Pons (tissue), 1 donor: ENCODE measurements around the gene SLC8A2.

ENCODE experiments used
- DNase-seq: peaks from one replicate; pipeline ENCODE4 v3.0.0-alpha.2; 2016; ENCODE audit warnings: low spot score

Gene SLC8A2

DNA sequence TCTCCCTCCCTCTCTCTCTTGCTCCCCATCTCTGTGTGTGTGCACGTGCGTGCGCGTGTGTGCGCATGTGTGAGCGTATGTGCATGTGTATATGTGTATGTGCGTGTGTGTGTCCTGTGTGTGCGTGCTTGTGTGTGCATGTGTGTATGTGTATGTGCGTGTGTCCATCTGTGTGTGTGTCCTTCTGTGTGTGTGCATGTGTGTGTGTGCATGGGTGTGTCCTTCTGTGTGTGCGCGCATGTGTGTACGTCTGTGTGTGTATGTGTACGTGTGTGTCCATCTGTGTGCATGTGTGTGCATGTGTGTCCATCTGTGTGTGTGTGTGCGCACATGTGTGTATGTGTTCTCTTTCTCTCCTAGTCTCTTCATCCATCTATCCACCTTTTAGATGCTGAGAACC, 12.2 kb downstream of the SLC8A2 start:
- no peak for DNase-seq

DNA sequence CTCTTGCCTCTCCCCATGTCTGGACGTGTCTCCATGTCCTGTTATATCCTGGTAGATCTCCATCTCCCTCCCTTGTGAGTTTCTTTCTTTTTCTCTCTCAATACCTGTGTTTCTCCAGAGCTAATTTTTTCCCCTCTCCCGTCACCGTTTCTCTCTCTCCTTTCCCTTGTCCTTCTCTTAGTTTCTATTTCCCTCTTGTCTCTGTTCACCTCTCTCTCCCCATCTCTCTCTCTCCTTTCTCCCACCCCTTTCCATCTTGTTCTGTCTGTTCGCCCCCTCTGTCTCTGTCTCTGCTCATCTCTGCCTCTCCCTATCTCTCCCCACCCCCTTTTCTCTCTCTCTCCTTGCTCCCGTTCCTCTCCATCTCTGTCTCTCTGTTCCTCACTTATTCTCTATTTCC, 13.0 kb downstream of the SLC8A2 start:
- no peak for DNase-seq

DNA sequence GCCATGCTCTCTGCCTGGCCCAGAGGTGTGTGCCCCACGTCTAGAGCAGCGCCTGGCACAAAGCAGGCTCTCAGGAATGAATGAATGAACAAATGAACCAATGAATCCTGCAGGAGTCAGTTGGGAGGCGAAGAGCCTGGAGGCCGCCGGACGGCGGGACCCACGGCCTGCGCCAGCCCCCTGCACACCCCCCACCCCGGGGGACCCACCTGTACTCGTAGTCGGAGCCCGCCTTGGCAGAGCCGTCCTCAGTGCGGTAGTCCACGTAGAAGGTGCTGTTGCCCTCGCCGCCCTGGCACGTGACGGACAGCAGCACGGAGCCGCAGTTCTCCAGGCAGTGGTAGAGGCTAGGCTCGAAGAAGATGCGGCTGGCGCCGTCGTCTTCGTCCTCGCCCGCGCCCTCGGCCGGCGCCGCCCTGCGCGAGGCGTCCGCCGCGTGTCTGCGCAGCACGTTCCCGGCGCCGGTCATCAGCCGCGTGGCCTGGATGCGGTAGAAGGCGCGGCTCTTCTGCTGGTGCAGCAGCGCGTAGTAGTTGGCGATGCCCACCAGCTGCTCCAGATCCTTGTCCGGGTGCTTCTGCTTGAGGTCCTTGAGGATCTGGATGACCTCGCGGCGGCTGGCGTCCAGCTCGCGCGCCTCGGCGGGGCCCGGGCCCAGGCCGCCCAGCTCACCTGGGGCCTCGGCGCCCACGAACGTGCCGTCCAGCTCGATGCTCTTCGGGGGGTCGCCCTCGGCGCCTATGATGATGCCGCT, 14.8 kb downstream of the SLC8A2 start:
- no peak for DNase-seq

DNA sequence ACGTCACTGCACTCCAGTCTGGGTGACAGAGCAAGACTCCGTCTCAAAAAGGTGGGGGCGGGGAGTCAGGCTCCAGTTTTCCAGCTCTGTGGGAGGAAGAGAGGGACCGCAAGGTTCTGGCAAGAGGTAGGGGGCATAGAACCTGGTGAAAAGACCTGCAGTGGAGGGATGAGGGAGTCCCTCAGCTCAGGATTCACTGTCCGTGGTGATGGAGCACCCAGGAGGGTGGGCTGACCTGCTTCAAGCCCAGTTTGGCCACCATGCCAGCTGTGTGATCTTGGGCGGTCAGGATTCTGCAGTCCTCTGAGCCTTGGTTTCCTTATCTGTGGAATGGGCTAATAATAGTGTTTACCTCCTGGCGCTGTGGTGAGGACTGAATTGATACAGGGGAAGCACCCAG, 21.2 kb downstream of the SLC8A2 start:
- no peak for DNase-seq

DNA sequence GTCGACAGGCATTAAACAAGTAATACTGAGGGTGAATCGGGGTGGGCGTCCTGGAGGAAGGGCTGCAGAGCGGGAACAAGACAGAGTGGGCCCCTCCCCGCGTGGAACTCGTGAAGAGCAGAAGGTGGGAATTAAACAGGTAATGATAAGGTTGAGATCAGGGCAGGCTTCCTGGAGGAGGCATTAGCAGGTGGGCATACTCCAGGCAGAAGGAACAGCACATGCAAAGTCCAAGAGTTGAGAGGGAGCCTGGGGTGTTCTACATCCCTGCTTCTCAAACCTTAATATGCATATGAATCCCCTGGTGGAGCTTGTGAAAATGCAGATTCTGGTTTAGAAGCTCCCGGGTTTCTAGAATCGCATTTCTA, 23.3 kb downstream of the SLC8A2 start:
- no peak for DNase-seq

DNA sequence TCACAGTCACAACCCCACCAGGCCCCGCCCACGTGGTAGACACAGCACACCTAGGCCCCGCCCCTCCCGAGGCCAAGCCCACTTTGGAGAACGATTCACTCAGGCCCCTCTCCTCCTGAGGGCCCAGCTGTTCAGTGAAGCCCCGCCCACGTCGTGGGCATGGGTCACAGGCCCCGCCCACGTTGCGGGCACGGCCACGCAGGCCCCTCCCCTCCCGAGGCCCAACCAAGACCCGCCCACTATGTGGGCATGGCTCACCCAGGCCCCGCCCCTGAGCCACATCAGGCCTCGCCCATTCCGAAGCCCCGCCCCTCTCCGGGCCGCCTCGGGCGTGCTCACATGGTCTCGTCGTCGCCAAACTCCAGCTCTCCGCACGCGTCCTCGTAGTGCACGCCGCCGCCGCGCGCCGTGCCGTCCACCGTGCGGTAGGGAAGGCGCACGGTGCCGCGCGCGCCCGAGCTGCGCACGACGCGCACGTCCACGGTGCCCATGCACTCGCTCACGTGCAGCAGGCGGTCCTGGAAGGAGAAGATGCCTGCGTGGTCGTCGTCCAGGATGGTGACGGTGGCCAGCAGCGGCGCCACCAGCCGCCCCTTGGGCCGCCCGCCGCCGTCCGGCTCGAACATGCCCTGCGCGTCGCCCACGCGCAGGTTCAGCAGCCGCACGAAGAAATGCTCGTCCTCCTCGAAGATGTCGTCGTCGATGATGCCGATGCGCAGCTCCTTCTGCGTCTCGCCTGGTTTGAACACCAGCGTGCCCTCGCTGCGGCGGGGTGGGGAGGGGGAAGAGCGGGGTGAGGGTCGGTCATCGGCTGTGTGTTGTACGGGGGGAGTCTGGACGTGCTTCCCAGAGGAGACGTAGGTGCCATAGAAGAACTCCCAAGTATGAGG, 24.0 kb downstream of the SLC8A2 start:
- DNase-seq: peak; percentile 54

DNA sequence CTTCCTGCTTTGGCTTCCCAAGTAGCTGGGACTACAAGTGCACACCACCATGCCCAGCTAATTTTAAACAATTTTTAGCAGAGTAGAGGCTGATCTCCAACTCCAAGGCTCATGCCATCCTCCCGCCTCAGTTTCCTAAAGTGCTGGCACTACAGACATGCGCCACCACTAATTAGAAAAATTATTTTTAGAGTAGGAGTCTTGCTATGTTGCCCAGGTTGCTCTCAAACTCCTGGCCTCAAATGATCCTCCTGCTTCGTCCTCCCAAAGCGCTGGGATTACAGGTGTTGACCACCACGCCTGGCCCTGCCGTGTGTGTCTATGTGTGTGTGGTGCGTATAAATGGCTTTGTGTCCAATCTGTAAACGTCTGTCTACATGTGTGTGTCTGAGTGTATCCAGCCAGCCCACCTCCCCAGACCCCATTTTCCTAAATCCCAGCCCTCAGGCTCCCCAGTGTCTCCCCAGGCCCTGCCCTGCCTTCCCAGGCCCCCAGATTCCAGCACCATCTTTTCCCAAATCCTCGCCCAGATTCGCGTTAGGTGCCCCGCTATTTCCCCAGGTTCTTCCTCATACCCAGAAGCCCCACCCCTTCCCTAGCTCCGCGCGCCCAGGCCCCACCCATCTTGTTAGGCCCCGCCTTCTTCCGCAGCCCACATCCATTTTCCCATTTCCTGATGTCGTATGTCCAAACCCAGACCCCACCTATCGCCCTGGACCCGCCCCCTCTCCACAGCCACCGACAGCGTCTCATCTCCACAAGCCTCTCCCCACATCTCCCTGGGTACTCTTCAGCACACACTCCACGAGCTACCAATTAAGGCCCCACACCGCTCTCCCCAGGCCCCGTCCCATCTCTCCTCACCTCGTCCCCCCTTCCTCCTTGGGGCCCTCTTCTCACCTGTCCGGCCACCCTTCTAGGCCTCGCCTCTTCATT, 24.9 kb downstream of the SLC8A2 start:
- no peak for DNase-seq

DNA sequence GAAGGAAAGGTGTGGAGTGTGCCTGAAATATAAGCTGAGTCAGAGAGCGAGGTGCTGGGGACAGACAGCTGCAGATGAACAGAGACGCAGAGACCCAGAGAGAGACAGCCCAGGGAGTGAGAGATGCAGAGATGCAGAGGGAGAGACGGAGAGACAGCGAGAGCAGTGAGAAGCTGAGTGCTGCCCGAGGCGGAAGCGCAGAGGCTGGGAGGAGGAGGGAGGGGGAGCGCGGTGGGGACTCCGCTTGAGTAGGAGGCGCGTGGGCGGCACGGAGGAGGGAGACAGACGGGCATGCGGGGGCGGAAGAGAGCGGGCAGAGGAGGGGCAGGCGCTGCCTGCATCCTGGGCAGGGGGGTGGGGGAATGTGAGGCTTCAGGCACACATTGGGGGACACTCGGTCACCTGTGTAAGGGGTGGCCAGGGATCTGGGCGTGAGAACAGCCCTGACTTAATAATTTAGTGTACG, 25.7 kb downstream of the SLC8A2 start:
- no peak for DNase-seq

DNA sequence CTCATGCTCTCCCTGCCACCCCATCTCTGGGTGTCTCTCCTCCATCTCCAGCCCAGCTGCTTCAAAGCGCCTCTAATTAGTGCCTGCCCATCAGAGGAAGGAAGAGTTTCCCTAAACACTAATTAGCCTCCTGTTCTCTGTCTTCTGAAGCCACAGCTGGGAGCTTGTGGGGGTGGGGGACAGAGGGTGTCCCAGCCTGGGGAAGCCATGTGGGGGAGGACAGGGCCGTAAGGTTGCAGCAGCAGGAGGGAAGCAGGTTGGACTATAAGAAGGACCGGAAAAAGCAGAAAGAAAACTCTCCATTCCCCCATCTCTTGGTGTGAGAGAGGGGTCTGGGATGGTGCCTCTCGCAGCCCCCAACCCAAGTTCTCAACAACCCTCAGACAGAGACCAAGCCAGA, 26.2 kb downstream of the SLC8A2 start:
- DNase-seq: no peak

DNA sequence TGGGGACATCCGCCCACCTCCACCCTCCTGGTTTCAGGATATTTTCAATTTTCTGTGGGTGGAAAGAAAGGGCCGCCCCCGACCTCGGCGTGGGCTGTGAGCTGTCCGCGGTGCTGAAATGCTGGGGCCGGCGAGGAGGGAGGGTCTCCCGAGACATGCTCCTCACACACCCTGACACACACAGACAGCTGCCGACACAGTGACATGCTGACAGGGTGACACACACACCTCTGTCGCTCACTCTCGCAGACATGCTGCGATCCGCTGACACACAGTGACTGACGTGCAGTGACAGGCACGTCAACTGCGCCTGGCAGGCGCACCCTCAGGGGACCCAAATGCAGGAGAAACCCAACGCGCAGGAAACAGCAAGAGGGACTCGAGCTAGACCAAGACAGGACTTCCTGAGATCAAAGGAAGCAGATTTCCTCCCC, 27.3 kb downstream of the SLC8A2 start:
- no peak for DNase-seq

DNA sequence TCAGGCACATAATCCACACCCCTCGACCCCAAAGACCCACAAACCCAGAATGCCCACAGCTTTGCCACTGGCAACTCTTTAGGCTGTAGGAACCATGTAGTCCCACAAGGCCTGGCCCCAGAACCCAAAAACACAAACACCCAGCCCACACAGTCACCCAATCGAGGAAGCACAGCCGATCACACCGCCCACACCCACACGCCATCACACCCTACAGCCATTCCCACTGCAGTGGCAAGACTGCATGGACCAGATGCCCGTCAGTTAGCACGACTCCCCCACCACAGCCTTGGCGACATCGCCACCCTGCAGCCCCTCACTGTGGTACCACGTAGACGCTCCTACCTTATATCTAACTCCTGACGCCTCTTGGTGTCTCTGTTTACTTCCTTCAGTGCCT, 28.4 kb downstream of the SLC8A2 start:
- DNase-seq: no peak

DNA sequence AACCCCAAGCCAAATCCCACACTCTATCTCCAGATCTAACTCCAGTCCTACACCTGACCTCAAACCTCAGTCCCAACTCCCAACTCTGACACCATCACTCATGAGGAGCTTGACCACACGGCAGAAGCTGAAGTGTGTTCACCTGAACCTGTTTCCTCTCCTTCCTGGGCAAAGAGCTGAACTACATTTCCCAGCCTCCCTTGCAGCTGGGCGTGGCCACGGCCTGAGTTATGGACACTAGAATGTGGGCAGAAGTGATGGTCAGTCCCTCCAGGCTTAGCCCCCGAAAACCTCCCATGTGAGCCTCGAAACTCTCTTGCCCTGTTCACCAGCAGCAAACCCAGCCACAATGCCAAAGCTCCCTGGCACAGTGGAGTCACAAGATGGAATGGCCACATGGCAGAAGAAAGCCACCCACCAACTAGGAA, 32.9 kb downstream of the SLC8A2 start:
- DNase-seq: no peak

DNA sequence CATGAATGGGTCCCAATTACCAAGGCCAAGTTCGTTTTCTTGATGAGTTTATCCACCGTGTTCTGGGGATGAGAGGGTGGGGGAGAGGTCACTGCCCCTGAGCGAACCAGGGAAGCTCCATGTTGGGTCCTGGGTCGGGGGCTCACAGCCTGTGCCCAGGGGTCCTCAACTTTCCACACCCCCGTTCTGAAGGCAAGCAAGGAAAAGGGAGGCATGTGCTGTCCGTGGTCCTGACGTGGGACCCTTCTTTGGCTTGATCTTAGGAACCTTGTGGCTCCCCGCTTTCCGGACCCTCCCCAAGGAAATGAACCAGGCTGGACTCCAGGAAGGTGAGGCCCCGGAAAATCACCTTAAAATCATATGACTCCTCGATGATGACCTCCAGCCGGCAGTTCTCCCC, 34.2 kb downstream of the SLC8A2 start:
- DNase-seq: no peak

DNA sequence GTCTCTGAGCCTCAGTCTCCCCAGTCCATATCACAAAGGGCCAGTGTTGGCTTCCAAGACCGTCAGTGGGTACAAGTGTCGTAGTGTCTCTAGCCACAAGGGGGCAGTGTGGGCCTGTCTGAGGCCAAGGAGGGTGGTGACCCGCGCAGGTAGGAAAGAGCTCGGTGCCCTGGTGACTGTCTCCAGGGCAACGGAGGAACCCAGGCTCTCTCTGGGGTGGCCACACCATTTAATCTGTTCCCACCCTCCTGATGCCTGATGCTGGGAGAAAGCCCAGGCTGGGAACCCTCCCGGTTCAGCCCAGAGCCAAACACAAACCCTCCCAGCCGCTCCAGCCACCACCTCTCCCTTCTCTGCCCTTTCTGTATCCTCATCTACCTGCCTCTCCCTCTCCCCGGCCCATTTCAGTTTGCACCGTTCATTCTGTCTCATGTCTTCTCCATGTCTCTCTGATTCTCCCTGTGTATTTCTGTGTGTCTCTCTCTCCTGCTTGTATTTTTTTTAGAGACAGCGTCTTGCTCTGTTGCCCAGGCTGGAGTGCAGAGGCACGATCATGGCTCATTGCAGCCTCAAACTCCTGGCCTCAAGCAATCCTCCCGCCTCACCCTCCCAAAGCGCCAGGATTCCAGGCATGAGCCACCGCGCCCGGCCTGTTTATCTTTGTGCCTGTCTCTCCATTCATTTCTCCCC, 34.8 kb downstream of the SLC8A2 start:
- DNase-seq: peak; percentile 73

DNA sequence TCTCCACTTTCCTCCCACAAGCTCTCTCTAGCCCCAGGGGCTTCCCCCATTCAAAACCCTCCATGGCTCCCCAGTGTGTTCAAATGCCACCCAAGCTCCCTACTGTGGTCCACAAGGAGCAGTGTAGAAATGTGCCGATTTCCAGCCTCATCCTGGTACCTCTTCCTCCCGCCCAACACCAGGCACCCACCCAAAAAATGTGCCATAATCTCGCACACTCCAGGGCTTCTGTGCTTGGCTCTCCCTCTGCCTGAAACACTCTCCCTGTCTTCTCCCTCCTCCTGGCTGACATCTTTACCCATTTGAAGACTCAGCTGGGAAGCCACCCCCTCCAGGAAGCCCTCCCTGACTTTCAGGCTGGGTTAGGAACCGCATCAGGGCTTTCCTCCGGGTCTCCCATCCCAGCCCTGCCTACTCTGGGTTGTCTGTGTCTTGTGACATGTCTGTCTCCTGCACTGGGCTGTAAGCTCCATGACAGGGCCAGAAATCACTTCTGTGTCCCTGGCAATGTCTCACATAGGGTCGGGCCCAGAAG, 35.7 kb downstream of the SLC8A2 start:
- no peak for DNase-seq

DNA sequence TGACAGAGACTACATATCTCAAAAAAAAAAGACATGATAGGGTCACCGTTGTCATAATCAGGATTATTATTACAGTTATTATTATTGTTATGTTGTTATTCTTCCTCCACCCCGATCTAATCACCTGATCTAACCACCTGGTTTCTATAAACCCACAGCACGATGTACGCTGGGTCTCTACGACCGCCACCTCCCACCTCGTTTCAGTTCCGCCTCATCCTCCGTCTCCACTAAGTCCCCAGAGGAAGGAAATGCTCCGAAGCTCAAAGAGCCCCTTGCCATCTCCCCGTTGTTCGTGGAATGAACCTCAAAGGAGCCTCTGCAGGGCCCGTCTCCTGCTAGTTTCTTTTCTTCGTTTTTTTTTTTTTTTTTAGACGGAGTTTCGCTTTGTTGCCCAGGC, 36.5 kb downstream of the SLC8A2 start:
- DNase-seq: no peak

DNA sequence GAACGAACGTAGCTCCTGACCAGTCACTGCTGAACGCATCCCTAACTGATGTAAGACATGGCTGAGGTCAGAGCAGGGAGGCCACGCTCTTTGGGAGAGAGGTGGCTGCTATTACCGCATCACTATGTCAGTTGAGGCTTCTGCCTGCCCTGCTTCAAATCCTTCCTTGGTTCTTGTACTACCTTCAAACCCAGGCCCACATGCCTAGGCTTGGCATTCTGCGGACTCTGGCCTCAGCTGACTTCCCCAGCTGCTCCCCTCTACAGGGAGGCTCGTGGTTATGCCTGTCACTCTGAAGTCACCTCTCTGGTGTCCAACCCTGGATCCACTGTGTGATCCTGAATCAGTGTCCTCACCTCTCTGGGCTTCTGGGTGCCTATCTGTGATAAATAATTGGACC, 37.6 kb downstream of the SLC8A2 start:
- no peak for DNase-seq

DNA sequence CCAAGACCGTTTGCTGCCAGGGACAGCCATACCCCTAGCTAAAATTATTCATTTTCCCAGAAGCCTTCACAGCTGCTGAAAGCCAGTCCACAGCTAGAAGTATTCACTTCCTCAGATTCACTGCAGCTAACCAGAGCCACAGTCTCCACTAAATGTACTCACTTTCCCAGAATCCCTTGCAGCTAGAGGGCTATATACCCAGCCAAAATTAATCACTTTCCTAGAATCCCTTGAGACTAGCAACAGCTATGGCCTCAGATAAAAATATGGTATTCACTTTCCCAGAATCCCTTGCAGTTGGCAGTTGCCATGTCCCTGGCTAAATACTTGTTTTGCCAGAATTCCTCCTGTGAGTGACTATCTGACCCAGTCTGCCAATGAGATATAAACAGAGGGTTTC, 38.6 kb downstream of the SLC8A2 start:
- DNase-seq: no peak

DNA sequence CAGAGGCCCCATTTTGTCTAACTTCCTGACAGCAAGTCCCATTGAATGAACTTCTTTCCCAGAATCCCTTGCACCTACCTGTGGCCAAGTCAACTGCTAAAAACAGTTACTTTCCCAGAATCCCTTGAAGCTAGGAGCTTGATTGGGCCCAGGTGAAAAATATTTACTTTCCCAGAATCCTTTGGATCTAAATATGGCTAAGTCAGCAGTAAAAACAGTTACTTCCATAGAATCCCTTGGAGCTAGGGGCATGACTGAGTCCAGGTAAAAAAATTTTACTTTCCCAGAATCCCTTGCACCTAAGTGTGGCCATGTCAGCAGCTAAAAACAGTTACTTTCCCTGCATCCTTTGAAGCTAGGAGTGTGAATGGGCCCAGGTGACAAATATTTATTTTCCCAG, 39.2 kb downstream of the SLC8A2 start:
- no peak for DNase-seq

DNA sequence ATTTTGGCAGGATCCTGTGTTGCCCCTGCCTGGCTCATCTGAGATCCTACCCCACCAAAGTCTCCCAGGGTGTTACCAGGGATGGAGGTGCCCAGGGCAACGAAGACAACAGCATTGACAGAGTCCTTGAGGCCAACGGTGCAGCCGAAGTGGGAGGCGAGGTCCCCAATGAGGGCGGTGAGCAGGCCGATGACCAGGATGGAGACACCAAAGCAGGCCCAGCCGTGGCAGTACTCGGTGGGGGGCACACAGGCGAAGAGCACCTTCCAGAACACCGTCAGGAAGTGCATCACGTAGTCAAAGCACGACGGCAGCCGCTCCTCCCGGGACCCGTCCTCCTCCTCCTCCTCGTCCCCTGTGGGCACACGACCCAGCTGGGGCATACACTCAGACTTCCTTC, 39.6 kb downstream of the SLC8A2 start:
- DNase-seq: no peak

DNA sequence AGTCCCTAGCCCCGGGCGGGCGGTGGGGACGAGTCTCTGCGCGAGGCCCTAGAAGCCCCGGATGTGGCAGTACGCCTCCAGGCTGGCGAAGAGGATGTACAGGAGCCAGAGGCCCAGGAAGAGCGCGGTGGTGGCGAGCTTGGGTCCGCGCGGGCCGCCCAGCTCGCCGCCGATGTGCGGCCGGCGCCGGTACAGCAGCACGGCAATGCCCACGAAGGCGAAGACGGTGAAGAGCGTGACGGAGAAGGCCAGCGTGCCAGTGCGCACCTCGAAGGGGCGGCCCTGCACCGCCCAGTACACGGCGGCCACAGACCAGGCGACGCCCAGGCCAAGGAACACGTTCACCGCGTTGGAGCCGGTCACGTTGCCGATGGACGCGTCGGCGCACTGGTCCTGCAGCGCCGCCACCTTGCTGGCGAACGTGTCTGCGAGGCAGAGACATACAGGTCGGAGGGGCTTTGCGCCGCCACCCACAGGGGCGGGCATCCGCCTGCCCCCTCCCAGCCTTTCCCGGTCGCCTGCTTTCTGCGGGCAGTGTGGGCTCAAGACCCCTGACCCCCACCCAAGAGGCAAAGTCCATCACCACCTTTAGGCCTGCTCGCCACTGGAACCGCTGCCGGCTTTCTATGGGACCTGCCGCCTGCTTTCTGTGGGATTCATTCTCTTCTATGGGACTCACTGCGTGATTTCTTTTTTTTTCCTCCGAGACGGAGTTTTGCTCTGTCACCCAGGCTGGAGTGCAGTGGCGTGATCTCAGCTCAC, 41.5 kb downstream of the SLC8A2 start:
- DNase-seq: no peak
